ENCODE measurements around the gene RPH3AL.
"Not testable (repeated sequence)": the region's sequence is repeated elsewhere in the genome, so short reads cannot be mapped to it uniquely, and the experiment has no call there.

RPH3AL gene

DNA sequence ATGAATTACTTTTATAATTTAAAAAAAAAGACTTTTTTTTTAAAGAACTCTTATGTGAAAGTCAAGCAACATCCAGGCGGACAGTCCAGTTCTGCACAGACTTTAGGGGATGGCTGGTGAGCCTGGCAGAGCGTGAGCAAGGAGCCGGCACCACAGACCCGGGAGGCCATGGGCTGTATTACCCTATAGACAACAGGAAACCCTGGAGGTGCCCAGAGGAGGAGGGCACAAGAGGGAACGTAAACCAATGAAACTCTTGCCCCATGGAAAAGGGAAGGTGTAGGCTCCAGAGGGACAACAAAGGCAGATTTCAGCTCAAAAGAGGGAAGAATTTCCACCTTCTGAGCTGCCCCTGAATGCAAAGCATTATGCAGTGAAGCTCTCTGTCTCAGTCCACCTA, 25.5 kb upstream of the RPH3AL start:
- no peak for DNase-seq

DNA sequence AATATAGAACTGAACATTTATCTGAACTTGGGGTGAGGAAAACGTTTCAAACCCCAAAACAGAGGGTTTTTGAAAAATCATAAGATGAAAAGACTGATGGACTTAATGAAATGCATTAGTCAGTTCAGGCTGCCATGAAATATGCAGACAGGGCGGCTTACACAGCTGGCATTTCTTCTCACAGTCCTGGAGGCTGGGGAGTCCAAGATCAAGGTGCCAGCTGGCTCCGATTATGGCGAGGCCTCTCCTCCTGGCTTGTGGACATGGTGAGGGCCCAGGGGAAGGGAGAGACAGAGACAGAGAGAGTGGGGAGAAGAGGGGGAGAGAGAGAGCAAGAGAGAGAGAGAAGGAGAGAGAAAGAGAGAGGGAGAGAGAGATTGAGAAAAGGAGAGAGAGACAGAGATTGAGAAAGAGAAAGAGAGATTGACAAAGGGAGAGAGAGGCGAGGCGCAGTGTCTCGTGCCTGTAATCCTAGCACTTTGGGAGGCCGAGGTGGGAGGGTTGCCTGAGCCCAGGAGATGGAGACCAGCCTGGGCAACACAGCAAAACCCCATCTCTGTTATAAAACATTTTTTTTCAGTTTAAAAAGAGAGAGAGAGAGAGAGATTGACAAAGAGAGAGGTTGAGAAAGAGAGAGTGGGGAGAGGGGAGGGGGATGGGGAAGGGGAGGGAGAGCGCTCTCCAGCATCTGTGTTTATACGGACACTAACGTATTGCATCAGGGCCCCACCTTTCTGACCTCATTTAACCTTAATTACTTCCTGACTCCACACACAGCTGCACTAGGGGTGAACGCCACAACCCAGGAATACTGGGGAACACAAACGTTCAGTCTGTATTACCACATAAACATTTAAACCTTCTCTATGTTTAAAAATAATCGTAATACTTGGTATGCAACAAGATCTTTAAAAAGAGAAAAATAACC, 24.6 kb upstream of the RPH3AL start:
- peak; percentile 34 for DNase-seq

DNA sequence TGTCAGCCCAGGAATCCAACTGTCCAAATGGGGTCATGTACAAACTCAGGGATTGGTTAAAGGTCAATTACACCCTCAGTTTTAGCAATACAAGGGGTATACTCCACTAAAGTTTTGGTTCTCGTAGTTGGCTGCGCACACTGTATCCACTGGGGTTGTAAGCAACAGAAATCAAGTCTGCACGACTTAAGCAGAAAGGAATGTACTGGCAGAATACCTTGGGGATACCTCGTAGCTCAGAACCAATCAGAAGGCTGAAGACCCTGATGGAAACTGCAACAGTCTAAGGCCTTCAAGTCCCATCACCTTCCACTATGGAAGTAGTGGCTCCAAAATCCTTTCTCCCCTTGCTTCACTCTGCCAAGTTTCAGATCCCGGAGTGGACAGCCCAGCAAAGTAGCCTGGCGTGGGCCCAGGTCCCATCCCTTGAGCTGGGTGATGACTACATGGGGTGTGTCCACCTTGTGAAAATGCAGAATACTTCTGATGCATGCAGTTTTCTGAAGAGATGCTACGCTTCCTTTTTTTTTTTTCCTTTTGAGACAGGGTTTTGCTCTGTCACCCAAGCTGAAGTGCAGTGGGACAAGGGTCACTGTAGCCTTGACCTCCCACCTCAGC, 21.1 kb upstream of the RPH3AL start:
- DNase-seq, result no peak

DNA sequence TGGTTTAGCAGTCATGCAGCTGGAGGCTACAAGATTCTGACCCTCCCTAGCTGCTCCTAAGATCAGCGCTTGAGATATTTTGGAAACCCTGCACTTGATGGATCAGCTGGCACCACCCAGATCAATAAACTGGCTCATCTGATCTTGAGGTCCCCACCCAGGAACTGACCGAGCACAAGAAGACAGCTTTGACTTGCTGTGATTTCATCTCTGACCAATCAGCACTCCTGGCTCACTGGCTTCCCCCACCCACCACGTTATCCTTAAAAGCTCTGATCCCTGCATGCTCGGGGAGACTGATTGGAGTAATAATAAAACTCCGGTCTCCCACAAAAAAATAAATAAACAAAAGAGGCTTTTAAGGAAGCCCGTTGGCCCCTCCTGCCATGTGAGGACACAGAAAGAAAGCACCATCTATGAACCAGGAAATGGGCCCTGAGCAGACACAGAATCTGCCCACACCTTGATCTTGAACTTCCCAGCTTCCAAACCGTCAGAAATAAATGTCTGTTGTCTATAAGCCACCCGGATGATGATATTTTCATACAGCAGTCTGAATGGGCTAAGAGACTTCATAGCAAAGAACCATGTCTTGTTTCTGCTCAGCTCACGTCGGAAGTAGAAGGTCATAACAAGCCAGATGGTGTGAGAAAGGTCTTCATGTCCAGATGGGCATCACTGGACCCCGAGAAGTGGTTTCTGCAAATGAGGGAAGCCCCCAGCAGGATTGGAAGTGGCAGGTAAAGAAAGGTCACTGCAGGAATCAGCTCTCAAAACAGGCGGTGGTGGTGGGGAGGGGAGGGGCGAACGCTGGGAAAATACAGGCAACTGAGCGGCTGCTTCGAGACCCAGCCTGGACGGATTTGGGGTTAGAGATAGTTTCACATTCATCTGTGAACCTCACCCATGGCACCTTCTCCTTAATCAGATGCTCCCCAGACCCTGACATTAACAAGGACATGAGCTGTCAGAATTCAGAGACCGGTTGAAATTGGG, 19.8 kb upstream of the RPH3AL start:
- no peak for DNase-seq

DNA sequence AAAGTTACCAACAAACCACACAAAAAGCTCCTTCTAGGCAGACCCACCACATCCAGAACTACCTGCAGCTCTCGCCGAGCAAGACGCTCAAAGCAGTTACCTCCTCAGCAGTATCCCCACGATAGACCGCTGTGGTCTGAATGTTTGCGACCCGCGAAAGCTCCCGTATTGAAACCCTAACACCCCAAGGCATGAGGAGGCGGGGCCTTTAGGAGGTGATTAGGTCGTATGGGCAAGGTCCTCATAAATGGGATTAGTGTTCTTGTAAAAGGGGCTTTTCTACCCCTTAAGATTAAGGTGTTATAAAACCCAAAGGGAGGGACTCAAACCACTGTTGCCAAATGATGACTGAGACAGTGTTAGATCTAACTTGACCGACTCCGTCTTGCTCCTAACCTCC, 19.0 kb upstream of the RPH3AL start:
- no peak for DNase-seq

DNA sequence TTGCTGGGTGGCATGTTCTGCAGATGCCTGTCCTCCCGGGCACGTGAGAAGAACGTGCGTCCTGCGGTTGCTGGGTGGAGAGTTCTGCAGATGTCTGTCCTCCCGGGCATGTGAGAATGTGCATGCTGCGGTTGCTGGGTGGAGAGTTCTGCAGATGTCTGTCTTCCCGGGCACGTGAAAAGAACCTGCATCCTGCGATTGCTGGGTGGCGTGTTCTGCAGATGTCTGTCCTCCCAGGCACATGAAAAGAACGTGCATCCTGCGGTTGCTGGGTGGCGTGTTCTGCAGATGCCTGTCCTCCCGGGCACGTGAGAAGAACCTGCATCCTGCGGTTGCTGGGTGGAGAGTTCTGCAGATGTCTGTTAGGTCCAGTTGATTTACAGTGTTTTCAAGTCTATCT, 15.0 kb upstream of the RPH3AL start:
- DNase-seq, result peak; percentile 7

DNA sequence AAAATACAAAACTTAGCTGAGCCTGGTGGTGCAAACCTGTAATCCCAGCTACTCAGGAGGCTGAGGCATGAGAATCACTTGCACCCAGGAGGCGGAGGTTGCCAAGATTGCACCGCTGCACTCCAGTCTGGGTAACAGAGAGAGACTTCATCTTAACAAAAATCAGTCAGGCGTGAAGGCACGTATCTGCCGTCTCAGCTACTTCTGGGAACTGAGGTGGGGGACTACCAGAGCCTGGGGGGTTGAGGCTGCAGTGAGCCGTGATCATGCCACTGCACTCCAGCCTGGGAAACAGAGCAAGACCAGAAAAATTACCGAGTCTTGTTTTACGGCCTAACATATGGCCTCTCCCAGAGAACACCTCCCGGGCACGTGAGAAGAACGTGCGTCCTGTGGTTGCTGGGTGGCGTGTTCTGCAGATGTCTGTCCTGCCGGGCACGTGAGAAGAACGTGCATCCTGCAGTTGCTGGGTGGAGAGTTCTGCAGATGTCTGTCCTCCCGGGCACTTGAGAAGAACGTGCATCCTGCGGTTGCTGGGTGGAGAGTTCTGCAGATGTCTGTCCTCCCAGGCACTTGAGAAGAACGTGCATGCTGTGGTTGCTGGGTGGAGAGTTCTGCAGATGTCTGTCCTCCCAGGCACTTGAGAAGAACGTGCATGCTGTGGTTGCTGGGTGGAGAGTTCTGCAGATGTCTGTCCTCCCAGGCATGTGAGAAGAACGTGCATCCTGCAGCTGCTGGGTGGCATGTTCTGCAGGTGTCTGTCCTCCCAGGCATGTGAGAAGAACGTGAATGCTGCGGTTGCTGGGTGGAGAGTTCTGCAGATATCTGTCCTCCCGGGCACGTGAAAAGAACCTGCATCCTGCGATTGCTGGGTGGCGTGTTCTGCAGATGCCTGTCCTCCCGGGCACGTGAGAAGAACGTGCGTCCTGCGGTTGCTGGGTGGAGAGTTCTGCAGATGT, 14.3 kb upstream of the RPH3AL start:
- not testable (repeated sequence) for DNase-seq

DNA sequence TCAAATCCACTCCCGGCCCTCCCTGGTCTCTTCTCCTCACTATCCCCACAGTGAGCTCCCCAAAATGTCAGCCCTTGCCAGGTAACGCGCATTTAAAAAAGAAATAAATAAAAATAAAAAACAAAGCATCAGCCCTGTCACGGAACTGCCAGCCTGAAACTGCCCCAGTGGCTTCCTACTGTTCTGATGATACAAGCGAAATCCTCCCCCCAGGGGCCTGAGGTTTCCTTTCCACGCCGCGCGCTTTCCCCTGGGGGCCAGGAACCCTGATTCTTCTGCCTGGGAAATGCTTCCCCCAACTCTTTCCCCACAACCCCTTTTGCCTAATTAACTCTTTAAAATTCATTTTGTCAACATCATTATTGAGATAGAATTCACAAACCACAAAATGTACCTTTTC, 12.2 kb upstream of the RPH3AL start:
- DNase-seq, result no peak

DNA sequence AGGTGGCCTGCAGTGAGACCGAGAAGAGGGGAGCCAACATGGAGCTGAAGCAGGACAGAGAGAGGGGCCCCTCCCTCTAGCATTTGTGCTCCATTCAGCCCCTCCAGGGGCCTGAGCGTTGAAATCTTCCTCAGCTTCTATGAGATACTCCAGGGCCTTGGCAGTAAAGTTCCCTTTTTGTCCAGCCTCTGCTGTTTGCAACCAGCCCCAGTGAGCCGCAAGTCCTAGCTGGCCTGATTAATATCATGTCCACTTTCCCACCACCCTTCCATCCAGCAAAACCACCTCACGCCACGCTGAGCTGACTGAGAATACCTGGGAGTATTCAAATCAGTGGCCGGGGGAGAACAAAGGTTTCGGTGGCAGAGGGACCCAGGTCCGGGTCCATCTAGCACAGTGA, 11.7 kb upstream of the RPH3AL start:
- DNase-seq, result no peak

DNA sequence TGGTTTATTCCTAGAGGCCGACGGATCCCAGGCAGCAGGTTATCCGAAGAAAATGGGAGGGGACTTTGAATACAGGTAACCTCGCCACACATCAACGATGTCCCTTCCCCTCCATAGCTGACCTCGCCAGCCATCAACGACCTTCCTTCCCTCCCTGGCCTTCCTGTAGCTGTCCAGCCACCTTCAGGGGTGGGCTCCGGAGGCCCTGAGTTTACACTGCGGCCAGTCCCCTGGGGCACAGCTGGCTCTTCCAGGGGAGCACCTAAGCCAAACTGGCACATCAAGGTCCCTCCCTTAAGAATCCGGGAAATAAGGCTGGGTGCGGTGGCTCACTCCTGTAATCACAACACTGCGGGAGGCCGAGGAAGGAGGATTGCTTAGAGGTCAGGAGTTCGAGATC, 10.1 kb upstream of the RPH3AL start:
- DNase-seq, result no peak

DNA sequence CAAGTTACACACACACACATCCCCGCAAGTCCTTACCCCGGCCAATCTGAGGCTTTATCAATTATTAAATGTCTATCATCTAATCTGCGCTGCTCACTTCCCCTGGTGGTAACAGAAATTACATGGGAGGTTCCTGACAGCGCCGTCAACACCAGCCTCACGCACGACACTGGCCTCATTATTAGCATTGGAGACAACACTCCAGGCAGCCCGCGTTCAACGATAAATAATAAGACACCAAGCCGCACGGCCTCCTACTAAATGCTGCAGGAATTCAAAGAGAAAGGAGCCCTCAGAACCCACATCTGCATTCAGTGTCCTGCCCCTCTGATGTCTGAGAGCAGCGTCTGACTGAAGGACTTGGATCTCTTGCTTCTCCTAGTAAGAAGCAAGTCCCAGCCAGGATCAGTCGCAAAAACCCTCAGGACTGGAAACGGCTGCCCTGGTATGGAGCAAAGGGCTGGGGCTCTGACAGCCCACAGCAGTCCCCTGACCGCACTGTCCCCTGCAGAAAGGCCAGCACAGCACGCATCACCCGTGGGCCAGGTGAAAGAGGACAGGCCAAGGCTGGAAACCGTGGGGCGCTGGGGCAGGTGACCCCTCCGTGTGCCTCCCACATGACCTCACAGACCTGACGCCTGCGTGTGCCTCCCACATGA, 7.6 kb upstream of the RPH3AL start:
- DNase-seq, result no peak

DNA sequence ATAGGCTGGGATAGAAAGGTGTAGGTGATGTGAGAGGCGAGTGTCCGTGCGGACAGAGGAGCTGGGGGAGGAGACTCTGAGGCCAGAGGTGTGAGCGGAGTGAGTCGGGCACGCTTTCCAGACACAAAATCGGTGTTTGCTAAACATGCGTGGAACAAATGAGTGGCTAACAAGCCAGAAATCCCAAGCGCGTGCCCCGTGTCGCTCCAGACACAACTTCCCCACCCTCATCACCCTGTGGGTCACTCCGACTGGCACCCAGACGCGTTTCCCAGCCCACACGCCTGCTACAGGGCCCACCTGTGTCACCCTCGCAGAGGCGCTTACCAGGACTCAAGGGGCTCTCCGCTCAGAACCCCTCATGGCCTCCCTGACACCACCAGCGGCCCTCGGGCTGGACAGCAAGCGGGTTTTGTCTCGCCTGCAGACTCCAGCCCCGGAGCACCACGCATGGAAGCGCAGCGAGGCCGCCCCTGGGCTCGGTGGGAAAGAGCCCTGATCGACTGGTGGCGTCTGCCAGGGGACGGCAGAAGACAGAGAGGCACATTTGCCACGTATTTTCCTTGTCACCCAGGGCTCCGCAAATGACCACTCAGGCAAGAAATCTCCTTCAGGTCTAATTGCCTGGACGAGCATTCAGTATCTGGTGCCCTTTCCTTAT, 6.0 kb upstream of the RPH3AL start:
- no peak for DNase-seq

DNA sequence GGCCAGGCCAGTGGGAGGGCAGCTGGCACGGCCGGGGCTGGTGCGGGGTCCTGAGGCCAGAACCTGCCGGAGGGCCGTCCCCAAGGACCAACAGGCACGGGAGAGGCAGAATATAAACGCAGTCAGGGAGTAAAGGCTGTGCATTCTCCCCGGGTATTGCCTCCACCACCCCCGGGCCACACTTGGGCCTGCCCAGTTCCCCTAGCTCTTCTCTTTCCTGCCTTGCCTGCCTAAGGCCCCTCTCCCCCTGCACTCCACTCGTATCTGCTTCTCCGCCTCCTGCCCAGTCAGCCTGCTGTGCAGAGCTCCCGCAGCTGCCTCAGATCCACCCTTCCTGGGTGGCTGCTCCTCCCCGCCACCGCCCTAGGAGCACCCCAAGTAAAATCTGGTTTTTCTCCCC, 5.0 kb upstream of the RPH3AL start:
- no peak for DNase-seq

DNA sequence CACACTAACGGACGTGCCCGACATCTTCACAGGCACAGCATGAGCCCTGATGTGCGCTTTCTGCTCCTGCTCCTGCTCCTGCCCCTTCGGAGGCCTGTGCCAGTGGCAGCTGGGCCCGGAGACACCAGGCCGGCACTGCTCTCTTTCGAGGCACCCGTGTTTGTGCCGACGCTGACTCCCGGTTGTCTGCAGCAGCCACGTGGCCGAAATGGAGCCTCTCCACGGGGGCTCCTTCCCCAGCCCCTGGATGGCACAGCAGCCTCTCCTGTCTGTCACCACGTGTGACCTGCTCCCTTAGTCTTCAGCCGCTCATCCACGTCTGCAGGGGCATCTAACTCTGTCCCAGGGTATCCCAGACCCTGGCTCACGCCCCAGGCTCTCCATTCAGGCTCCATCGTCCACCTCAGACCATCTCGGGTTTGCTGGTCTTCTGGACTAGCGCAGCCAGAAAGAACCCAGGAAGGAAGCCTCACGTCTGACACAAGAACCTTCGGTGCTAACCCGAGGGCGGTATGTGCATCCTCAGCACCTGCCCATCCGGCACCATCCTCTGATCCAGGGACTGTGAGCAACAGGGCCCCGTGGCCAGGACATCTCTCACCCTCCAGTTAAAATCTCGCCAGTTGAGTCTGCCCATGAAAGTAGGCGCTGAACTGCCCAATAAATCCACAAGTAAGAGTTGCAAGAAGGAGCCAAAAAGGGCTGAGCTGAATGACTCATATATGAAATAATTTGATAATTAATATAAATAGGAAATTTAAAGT, 4.2 kb upstream of the RPH3AL start:
- no peak for DNase-seq

DNA sequence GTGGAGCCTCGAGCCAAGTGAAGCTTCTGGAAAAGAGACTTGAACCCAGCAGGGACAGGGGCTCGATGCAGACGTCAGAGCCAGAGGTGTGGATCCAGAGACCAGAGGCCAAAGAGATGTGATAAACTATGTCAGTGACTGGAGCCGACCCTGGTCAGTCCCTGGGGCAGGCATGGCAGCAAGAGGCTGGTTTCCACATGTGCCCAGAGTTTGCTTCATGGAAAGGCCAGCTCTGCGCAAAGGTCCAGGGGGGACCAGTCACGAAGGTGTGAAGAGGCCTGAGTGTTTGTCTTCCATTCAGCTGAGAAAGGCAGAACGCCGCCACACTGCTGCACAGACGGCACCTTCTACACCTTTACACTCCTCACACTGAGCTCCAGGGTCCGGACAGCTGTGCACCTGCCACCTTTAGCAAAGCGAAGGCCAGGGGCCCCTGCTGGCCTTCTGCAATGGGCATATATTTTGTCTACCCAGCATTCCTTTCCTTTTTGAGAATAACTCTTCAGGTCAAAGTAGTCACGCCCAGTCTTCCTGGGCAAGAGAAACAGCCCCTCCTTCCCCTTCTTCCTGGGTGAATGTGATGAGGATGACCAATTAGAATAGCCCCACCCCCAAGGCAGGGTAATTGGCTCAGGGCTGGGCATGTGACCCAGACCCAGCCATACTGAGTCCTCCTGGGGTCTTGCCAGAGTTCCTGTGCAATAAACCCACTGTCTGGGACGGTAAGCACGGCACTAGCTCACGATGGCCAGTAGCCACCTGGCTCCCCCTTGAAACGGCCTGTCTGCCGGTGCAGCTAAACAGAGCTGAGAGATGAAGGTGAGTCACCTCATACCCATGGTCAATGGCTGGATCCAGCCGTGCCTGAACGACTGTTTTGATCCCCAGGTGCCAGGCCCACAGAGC, 2.3 kb upstream of the RPH3AL start:
- no peak for DNase-seq

DNA sequence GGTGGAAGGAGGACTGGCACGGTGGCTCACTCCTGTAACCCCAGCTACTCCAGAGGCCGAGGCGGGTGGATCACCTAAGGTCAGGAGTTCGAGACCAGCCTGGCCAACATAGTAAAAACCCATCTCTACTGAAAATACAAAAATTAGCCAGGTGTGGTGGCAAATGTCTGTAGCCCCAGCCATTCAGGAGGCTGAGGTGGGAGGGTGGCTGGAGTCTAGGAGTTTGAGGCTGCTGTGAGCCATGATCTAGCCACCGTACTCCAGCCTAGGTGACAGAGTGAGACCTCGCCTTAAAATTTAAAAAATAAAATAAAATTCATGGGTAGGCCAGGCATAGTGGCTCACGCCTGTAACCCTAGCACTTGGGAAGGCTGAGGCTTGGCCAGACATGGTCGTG, 1.2 kb upstream of the RPH3AL start:
- DNase-seq, result no peak

DNA sequence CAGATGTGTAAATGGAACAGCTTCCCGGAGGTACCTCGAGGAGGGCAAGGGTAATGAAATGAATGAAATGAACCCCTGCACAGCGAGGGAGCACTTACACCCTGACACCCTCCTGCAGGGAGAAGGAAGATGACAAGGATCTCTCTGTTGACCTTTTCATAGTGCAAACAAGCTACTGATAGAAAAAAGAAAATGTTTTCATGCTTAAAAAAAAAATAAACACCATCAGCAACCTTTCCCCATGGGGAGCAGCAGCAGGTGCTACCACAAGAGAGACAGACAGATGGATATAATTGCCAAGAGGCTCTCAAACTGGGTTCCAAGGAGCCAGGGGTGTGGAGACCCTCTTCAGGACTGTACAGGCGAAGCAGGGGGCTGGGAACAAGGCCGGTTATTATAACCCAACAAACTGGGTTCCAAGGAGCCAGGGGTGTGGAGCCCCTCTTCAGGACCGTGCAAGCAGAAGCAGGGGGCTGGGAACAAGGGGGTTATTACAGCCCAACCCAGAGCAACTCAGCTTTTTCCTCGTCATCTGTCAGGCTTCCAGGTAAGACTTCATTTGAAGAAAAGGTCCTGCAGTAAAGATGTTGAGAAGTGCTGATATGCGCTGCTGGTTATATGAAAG, 718 bp upstream of the RPH3AL start:
- no peak for DNase-seq

DNA sequence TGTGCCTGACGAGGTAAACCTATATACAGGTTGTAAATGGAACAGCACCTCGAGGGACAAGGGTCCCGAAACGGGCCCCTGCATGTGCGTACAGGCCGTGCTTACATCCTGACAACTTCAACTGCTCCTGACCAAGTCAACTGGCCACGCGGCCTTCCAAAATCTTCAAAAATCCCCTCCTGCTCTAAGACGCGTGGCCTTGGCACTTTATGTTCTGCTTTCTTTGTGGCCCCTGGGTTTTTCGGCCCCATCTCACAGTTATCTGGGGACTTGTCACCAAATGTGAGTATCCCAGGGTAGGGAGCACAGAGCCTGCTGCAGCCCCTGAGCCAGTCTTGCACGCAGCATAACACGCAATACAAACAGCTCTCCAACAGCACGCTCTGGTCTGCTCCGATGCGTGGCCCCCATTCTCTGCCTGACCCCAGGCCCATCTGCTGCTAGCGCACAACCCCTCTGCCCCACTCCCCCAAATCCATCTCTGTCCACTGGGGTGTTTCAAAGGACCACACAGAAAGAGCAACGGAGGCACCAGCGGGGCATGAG, 659 bp downstream of the RPH3AL start:
- no peak for DNase-seq

DNA sequence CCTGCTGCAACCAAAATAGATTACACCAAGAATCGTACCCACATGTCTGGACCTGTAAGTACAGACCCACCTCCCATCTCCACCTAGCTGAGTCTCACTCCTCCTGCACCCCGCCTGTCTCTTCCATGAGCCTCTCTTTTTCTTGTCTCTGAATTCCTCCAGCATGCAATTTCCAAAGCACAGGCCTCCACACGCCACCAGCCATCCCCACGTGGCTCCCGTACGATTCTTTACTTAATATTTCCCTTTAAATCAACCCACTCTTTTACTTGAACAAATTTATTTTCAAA, 1.2 kb downstream of the RPH3AL start:
- DNase-seq, result no peak
